HepG2 (cell line): ENCODE data around the gene NOXA1. TPM values are rescaled to one million over a fixed set of nuclear protein-coding genes. Genes with fewer than 3 reads are reported as not detected.
A peak's percentile ranks its signal among the peaks of the same experiment; 100 is the strongest.

Source experiments
- EED ChIP-seq: sonication (generic); formaldehyde crosslinking; IDR thresholded peaks from 2 replicates; pipeline ENCODE4 v1.5.0; 2020; ENCODE audit warnings: mild to moderate bottlenecking, missing genetic modification reagents
- FOXC1 ChIP-seq: sonication (generic); formaldehyde crosslinking; IDR thresholded peaks from 2 replicates; pipeline ENCODE4 v1.8.0; 2022; ENCODE audit warnings: mild to moderate bottlenecking, missing genetic modification reagents, borderline replicate concordance
- HNRNPL ChIP-seq: fragments of 200-400 bp; formaldehyde crosslinking; IDR thresholded peaks from 2 replicates; pipeline ENCODE4 v1.6.1; 2017; ENCODE audit warnings: mild to moderate bottlenecking, low read depth, low read length
- HNRNPUL1 ChIP-seq: fragments of 200-400 bp; formaldehyde crosslinking; IDR thresholded peaks from 2 replicates; pipeline ENCODE4 v1.6.1; 2017; ENCODE audit warnings: low read depth, mild to moderate bottlenecking, low read length, moderate library complexity
- IRF1 ChIP-seq: sonication (generic); formaldehyde crosslinking; IDR thresholded peaks from 2 replicates; pipeline ENCODE4 v1.4.0; 2020; ENCODE audit warnings: low read depth, mild to moderate bottlenecking, missing genetic modification reagents
- KDM5A ChIP-seq: fragments of 200-600 bp; sonication (generic); IDR thresholded peaks from 2 replicates; pipeline ENCODE4 v1.7.0; 2018; ENCODE audit warnings: antibody characterized with exemption, mild to moderate bottlenecking, low read length, borderline replicate concordance
- NR3C1 ChIP-seq: sonication (generic); formaldehyde crosslinking; IDR thresholded peaks from 2 replicates; pipeline ENCODE4 v1.4.0; 2020; ENCODE audit warnings: missing genetic modification reagents
- RBAK ChIP-seq: sonication (generic); formaldehyde crosslinking; IDR thresholded peaks from 2 replicates; pipeline ENCODE4 v1.5.1; 2020; ENCODE audit warnings: mild to moderate bottlenecking, missing genetic modification reagents
- RELA ChIP-seq: sonication (generic); formaldehyde crosslinking; IDR thresholded peaks from 2 replicates; pipeline ENCODE4 v1.4.0; 2020; ENCODE audit warnings: missing genetic modification reagents
- RXRA ChIP-seq: sonication (generic); formaldehyde crosslinking; IDR thresholded peaks from 2 replicates; pipeline ENCODE4 v1.5.1; 2020; ENCODE audit warnings: missing genetic modification reagents
- SOX5 ChIP-seq: IDR thresholded peaks from 2 replicates; pipeline ENCODE4 v1.6.1; 2016; ENCODE audit warnings: borderline replicate concordance
- STAT5B ChIP-seq: sonication (generic); formaldehyde crosslinking; IDR thresholded peaks from 2 replicates; pipeline ENCODE4 v1.4.0; 2020; ENCODE audit warnings: missing genetic modification reagents
- TRIM24 ChIP-seq: sonication (generic); formaldehyde crosslinking; IDR thresholded peaks from 2 replicates; pipeline ENCODE4 v1.8.0; 2022; ENCODE audit warnings: mild to moderate bottlenecking, missing genetic modification reagents
- ZNF253 ChIP-seq: sonication (generic); formaldehyde crosslinking; IDR thresholded peaks from 2 replicates; pipeline ENCODE4 v1.8.0; 2022; ENCODE audit warnings: mild to moderate bottlenecking, missing genetic modification reagents, borderline replicate concordance
- ZNF432 ChIP-seq: sonication (generic); formaldehyde crosslinking; IDR thresholded peaks from 2 replicates; pipeline ENCODE4 v1.5.0; 2020; ENCODE audit warnings: missing genetic modification reagents, mild to moderate bottlenecking, borderline replicate concordance
- ZNF44 ChIP-seq: sonication (generic); formaldehyde crosslinking; IDR thresholded peaks from 2 replicates; pipeline ENCODE4 v1.5.1; 2020; ENCODE audit warnings: mild to moderate bottlenecking, missing genetic modification reagents
- polyA plus RNA-seq, 8 experiments: library from polyadenylated mRNA; depleted of rRNA in 3 of 8; stranded (reverse) in 7 of 8; unstranded in 1 of 8; fragments of >200 nt; fragmentation: Illumina TruSeq in 4 of 8; extraction: Trizol in 4 of 8; gene quantifications; 2 replicates each; pipeline versions ENCODE4 v1.2.1 to v1.2.3, GENCODE V29; 2011 to 2016; ENCODE audit warnings: low read depth in 4 of 8, missing spikeins in 1 of 8, mixed read lengths in 1 of 8; ENCODE audit not compliant: insufficient read depth in 1 of 8
- total RNA-seq, 5 experiments: library from RNA; depleted of rRNA; stranded (reverse); fragments of >200 nt; fragmentation: Illumina TruSeq; extraction: Trizol; gene quantifications; 2 replicates each; pipeline ENCODE4 v1.2.3, GENCODE V29; 2016; ENCODE audit warnings: low read depth in 1 of 5
- TF ChIP-seq, protein P1 (sequence below): sonication (generic); formaldehyde crosslinking; IDR thresholded peaks from 2 replicates; pipeline ENCODE4 v1.5.1; 2020; ENCODE audit warnings: missing genetic modification reagents, mild to moderate bottlenecking, borderline replicate concordance
- TF ChIP-seq, protein P2 (sequence below): sonication (generic); formaldehyde crosslinking; IDR thresholded peaks from 2 replicates; pipeline ENCODE4 v1.4.0; 2020; ENCODE audit warnings: missing genetic modification reagents, borderline replicate concordance
- TF ChIP-seq, protein P3 (sequence below), 2 experiments: sonication (generic) in 1 of 2; formaldehyde crosslinking in 1 of 2; IDR thresholded peaks; 2 replicates each; pipeline versions ENCODE4 v1.4.0 to v1.6.1; 2018 to 2020; ENCODE audit warnings: missing genetic modification reagents in 2 of 2, borderline replicate concordance in 1 of 2, low read depth in 1 of 2, mild to moderate bottlenecking in 1 of 2, missing biosample characterization in 1 of 2
- TF ChIP-seq, protein P4 (sequence below): sonication (generic); formaldehyde crosslinking; IDR thresholded peaks from 2 replicates; pipeline ENCODE4 v1.4.0; 2020; ENCODE audit warnings: missing genetic modification reagents

NOXA1 gene
- total and polyA plus RNA-seq, 2 of the 13 experiments (the other 11 are each of a cell fraction or from before 2014, with no cell fraction given): 0.78 to 1.2 TPM

DNA sequence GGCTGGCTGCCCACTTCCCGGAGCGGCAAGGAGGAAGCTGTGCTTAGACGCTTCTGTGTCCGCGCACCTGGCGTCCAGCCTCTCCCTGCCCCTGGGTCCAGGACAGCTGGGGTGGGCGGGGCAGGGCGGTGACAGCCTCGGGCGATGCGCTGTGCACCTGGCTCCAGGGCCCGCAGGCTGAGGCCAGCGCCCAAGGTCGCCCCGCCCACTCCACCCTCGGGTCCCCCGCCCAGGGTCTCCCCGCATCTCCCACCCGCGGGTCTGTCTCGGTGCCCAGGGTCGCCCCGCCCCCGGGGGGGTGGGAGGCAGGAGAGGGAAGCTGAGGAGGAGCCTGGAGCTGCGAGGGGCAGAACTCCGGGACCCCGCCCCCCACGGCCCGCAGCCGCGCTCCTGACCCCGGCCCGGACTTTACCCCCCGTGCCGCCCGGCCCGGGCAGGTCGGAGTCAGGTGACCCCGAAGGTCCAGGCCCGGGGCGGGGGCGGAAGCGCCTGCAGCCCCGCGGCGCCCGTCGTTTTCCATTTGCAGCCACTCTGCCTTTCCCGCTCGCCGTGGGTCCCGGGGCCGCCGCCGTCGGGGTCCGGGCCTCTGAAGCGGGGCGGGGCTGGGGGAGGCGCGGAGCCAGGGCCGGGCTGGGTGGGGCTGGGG is 18.2 kb downstream of the NOXA1 start, which contains the start of gene ENTPD8 (continued):
- TF ChIP-seq RELA (CRISPR knock-in tag) (no peak), FOXC1 (CRISPR knock-in tag) (peak; percentile 80; the same call in 1 of the 2 replicates), TRIM24 (CRISPR knock-in tag) (no peak), NR3C1 (CRISPR knock-in tag) (no peak), HNRNPL (0 out of 2 replicates have a peak, but pooled peaks have one; percentile 31), SOX5 (0 out of 2 replicates have a peak, but pooled peaks have one; percentile 24), ZNF253 (CRISPR knock-in tag) (no peak), EED (no peak), ZNF44 (no peak), IRF1 (CRISPR knock-in tag) (no peak), RBAK (CRISPR knock-in tag) (no peak), HNRNPUL1 (no peak), RXRA (peak; percentile 83; the same call in 1 of the 2 replicates), STAT5B (CRISPR knock-in tag) (no peak), KDM5A (no peak), ZNF432 (CRISPR knock-in tag) (no peak)
- TF ChIP-seq, protein P1, sequence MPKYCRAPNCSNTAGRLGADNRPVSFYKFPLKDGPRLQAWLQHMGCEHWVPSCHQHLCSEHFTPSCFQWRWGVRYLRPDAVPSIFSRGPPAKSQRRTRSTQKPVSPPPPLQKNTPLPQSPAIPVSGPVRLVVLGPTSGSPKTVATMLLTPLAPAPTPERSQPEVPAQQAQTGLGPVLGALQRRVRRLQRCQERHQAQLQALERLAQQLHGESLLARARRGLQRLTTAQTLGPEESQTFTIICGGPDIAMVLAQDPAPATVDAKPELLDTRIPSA (CRISPR knock-in tag): no peak
- TF ChIP-seq, protein P2, sequence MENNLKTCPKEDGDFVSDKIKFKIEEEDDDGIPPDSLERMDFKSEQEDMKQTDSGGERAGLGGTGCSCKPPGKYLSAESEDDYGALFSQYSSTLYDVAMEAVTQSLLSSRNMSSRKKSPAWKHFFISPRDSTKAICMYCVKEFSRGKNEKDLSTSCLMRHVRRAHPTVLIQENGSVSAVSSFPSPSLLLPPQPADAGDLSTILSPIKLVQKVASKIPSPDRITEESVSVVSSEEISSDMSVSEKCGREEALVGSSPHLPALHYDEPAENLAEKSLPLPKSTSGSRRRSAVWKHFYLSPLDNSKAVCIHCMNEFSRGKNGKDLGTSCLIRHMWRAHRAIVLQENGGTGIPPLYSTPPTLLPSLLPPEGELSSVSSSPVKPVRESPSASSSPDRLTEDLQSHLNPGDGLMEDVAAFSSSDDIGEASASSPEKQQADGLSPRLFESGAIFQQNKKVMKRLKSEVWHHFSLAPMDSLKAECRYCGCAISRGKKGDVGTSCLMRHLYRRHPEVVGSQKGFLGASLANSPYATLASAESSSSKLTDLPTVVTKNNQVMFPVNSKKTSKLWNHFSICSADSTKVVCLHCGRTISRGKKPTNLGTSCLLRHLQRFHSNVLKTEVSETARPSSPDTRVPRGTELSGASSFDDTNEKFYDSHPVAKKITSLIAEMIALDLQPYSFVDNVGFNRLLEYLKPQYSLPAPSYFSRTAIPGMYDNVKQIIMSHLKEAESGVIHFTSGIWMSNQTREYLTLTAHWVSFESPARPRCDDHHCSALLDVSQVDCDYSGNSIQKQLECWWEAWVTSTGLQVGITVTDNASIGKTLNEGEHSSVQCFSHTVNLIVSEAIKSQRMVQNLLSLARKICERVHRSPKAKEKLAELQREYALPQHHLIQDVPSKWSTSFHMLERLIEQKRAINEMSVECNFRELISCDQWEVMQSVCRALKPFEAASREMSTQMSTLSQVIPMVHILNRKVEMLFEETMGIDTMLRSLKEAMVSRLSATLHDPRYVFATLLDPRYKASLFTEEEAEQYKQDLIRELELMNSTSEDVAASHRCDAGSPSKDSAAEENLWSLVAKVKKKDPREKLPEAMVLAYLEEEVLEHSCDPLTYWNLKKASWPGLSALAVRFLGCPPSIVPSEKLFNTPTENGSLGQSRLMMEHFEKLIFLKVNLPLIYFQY (CRISPR knock-in tag): peak; percentile 95; the same call in 1 of the 2 replicates
- TF ChIP-seq, protein P3, sequence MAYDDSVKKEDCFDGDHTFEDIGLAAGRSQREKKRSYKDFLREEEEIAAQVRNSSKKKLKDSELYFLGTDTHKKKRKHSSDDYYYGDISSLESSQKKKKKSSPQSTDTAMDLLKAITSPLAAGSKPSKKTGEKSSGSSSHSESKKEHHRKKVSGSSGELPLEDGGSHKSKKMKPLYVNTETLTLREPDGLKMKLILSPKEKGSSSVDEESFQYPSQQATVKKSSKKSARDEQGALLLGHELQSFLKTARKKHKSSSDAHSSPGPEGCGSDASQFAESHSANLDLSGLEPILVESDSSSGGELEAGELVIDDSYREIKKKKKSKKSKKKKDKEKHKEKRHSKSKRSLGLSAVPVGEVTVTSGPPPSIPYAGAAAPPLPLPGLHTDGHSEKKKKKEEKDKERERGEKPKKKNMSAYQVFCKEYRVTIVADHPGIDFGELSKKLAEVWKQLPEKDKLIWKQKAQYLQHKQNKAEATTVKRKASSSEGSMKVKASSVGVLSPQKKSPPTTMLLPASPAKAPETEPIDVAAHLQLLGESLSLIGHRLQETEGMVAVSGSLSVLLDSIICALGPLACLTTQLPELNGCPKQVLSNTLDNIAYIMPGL (CRISPR knock-in tag; IDR thresholded peaks at IDR 0.05; ENCODE audit: borderline replicate concordance in 1 of 2, low read depth in 1 of 2): peak; percentile 44 to 51; a peak in 2 of 4 replicates
- TF ChIP-seq, protein P4, sequence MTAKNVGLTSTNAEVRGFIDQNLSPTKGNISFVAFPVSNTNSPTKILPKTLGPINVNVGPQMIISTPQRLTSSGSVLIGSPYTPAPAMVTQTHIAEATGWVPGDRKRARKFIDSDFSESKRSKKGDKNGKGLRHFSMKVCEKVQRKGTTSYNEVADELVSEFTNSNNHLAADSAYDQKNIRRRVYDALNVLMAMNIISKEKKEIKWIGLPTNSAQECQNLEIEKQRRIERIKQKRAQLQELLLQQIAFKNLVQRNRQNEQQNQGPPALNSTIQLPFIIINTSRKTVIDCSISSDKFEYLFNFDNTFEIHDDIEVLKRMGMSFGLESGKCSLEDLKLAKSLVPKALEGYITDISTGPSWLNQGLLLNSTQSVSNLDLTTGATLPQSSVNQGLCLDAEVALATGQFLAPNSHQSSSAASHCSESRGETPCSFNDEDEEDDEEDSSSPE (CRISPR knock-in tag): peak; percentile 71
